ENCODE data around the gene TEC.
"Not testable (repeated sequence)": the region's sequence is repeated elsewhere in the genome, so short reads cannot be mapped to it uniquely, and the experiment has no call there.

The TEC gene

DNA sequence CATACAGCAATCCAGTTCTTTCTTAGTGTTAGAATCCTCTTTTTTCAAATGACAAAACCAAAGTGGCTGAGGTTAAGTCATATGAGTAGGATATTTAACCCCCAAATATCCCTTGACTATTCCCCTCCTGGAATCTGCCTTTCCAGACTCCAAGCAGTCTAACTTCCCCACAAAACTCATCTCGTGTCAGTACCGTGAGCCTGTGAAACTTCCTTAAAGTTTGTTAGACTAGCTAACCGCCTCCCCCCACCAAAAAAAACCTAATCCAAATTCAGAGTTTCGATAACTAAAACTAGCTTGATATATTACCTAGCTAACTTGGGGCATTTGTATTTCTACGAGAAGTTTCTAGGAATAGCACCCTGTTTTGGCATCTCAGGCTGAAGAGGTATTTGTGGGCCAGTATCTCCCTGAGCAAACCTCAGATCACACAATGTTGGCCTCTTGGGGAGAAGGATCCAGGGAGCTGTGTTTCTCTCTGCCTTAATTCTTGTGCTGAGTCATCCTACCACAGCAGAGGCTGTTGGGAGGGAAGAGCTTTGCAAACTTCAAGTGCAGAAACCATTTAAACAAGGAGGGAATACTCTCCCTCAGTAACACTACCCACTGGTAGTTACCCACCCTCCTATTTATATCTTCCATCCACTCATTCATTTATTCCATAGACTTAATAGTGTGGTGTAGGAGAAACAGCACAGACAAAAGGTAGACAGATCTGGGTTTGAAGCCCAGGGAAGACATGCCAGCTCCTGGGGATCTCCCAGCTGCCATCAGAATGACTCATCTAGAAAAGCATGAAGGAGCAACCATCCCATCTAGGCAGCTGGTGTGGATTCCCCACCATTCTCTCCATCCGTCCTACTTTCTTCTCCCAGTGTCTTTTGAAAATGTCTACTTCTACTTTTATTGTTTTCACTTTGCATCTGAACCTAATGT is 96.3 kb downstream of the TEC start:
- H3K27me3 ChIP-seq (ENCODE audit: insufficient read depth, low read length): no peaks in the 10 kb centered on the region
- no peaks in the 10 kb centered on the region for H3K36me3 ChIP-seq (ENCODE audit: insufficient read depth, low read depth, low read length)
- peak overlapping the region; percentile 2 for H3K27ac ChIP-seq (ENCODE audit: low read length)
- no peak overlapping the region for H3K4me3 ChIP-seq (ENCODE audit: low read length)
- H3K9ac ChIP-seq (ENCODE audit: low read depth, low read length): peak overlapping the region; percentile 51; the same call in 1 of the 2 replicates
- peaks cover 12% of the 10 kb centered on the region for H3K4me1 ChIP-seq (ENCODE audit: insufficient read depth, low read length)
- no peaks in the 10 kb centered on the region; the same call in 1 of the 2 replicates for H3K9me3 ChIP-seq (ENCODE audit: insufficient read depth, low read depth, low read length)

GRCh38 chr4:48172651-48173050 is 97.0 kb downstream of the TEC start:
- Histone ChIP-seq H3K4me1 (ENCODE audit: insufficient read depth, low read length) (peaks cover 12% of the 10 kb centered on the region), H3K27me3 (ENCODE audit: insufficient read depth, low read length) (no peaks in the 10 kb centered on the region), H3K9ac (ENCODE audit: low read depth, low read length) (no peak overlapping the region), H3K27ac (ENCODE audit: low read length) (no peak overlapping the region), H3K9me3 (ENCODE audit: insufficient read depth, low read depth, low read length) (no peaks in the 10 kb centered on the region; the same call in 1 of the 2 replicates), H3K36me3 (ENCODE audit: insufficient read depth, low read depth, low read length) (no peaks in the 10 kb centered on the region), H3K4me3 (ENCODE audit: low read length) (no peak overlapping the region)

DNA sequence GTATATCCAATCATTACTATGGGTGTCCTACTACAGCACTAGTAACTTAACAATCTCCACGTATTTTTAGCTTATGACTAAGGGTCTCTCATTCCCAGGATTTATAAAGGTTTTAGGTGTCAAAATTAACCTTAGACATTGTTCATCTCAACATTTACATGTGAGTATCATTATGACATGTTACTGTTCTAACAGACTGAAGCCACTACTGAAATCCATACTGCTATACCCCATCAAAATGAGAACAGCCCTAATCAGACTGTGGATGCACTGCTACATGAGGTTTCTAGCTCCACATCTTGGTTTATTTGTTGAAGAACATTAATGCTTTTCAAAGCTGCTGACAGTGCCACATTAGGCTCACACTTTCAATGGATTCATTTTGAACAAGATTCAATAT is 100.0 kb downstream of the TEC start:
- peaks cover 8% of the 10 kb centered on the region for H3K4me1 ChIP-seq (ENCODE audit: insufficient read depth, low read length)

DNA sequence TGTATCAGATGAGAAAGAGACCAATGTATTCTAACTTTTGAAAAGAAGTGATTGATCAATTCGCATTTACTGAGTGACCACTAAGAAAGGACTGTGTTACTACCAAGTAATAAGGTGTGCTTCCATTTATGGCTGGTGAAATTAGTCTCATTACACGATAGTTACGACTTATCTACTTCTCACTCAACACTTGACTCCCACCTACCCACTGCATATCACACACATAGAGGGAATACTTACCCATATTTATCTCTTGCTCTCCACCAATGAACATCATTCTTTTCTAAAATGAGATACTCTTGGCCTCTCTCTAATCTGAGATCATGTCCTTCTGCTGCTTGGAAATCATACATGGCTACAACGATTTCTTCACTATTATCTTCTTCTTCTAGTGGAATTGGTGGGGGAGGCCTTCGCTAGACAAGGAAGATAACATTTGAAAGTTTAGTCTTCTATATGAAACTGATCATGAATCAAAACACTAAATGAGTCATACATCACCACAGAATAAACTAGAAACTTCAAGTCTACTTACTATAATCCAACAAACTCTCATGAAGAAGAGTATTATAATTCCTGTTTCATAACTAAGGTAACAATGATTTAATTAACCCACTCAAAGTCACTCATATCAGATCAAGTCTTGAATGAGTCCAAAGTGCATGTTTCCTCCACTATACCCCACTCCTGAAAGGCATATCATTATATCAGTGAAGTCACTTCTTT is 101.9 kb downstream of the TEC start:
- Histone ChIP-seq H3K27ac (ENCODE audit: low read length) (no peak overlapping the region), H3K9ac (ENCODE audit: low read depth, low read length) (no peak overlapping the region), H3K27me3 (ENCODE audit: insufficient read depth, low read length) (no peaks in the 10 kb centered on the region), H3K9me3 (ENCODE audit: insufficient read depth, low read depth, low read length) (no peaks in the 10 kb centered on the region), H3K4me3 (ENCODE audit: low read length) (no peak overlapping the region), H3K36me3 (ENCODE audit: insufficient read depth, low read depth, low read length) (no peaks in the 10 kb centered on the region), H3K4me1 (ENCODE audit: insufficient read depth, low read length) (no peaks in the 10 kb centered on the region)

More for the DNA sequence above, 100.0 kb downstream of the TEC start:
- no peak overlapping the region for H3K27ac ChIP-seq (ENCODE audit: low read length)
- no peaks in the 10 kb centered on the region for H3K9me3 ChIP-seq (ENCODE audit: insufficient read depth, low read depth, low read length)
- H3K9ac ChIP-seq (ENCODE audit: low read depth, low read length): no peak overlapping the region
- H3K4me3 ChIP-seq (ENCODE audit: low read length): no peak overlapping the region
- H3K27me3 ChIP-seq (ENCODE audit: insufficient read depth, low read length): no peaks in the 10 kb centered on the region
- H3K36me3 ChIP-seq (ENCODE audit: insufficient read depth, low read depth, low read length): no peaks in the 10 kb centered on the region

- H3K4me1 ChIP-seq (ENCODE audit: insufficient read depth, low read length); H3K4me3 ChIP-seq (ENCODE audit: low read length); H3K27ac ChIP-seq (ENCODE audit: low read length); H3K36me3 ChIP-seq (ENCODE audit: insufficient read depth, low read depth, low read length); H3K9me3 ChIP-seq (ENCODE audit: insufficient read depth, low read depth, low read length); H3K9ac ChIP-seq (ENCODE audit: low read depth, low read length); H3K27me3 ChIP-seq (ENCODE audit: insufficient read depth, low read length): not testable (repeated sequence)
These were observed 105.1 kb downstream of the TEC start for GRCh38 chr4:48164561-48164960.

GRCh38 chr4:48163746-48164145 is 105.9 kb downstream of the TEC start:
- Histone ChIP-seq H3K9ac (ENCODE audit: low read depth, low read length) (no peak overlapping the region), H3K9me3 (ENCODE audit: insufficient read depth, low read depth, low read length) (no peaks in the 10 kb centered on the region), H3K27me3 (ENCODE audit: insufficient read depth, low read length) (no peaks in the 10 kb centered on the region), H3K36me3 (ENCODE audit: insufficient read depth, low read depth, low read length) (no peaks in the 10 kb centered on the region), H3K4me3 (ENCODE audit: low read length) (no peak overlapping the region), H3K27ac (ENCODE audit: low read length) (no peak overlapping the region), H3K4me1 (ENCODE audit: insufficient read depth, low read length) (no peaks in the 10 kb centered on the region)

DNA sequence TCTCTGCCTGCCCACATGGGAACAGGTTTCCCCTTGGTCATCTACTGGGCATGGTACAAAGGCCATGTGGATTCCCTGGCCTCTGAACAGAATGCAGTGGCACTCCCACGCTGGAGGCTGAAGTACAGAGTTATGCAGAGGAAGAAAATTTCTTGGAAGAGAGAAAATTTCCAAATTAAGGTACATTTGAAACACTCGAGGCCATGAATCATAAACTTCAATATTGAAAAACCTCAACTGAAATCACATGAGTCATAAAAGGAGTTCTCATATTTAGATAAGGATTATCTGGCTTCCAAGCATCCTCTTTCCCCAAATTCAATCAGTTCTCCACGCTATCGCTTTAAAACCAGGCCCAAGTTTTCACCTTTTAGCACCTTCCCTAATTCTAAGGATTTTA is 107.5 kb downstream of the TEC start:
- H3K9ac ChIP-seq (ENCODE audit: low read depth, low read length): no peak overlapping the region
- H3K36me3 ChIP-seq (ENCODE audit: insufficient read depth, low read depth, low read length): no peaks in the 10 kb centered on the region
- no peaks in the 10 kb centered on the region for H3K4me1 ChIP-seq (ENCODE audit: insufficient read depth, low read length)
- no peaks in the 10 kb centered on the region for H3K27me3 ChIP-seq (ENCODE audit: insufficient read depth, low read length)
- no peaks in the 10 kb centered on the region for H3K9me3 ChIP-seq (ENCODE audit: insufficient read depth, low read depth, low read length)
- no peak overlapping the region for H3K27ac ChIP-seq (ENCODE audit: low read length)
- no peak overlapping the region for H3K4me3 ChIP-seq (ENCODE audit: low read length)

GRCh38 chr4:48157271-48157670 is 112.4 kb downstream of the TEC start:
- no peaks in the 10 kb centered on the region for H3K27me3 ChIP-seq (ENCODE audit: insufficient read depth, low read length)
- H3K27ac ChIP-seq (ENCODE audit: low read length): no peak overlapping the region
- no peak overlapping the region for H3K4me3 ChIP-seq (ENCODE audit: low read length)
- peaks cover 8% of the 10 kb centered on the region for H3K36me3 ChIP-seq (ENCODE audit: insufficient read depth, low read depth, low read length)
- H3K9ac ChIP-seq (ENCODE audit: low read depth, low read length): no peak overlapping the region
- no peaks in the 10 kb centered on the region for H3K4me1 ChIP-seq (ENCODE audit: insufficient read depth, low read length)
- peaks cover 26% of the 10 kb centered on the region for H3K9me3 ChIP-seq (ENCODE audit: insufficient read depth, low read depth, low read length)

GRCh38 chr4:48156423-48156822 is 113.2 kb downstream of the TEC start:
- Histone ChIP-seq H3K27me3 (ENCODE audit: insufficient read depth, low read length) (no peaks in the 10 kb centered on the region), H3K27ac (ENCODE audit: low read length) (no peak overlapping the region), H3K36me3 (ENCODE audit: insufficient read depth, low read depth, low read length) (peaks cover 8% of the 10 kb centered on the region), H3K9ac (ENCODE audit: low read depth, low read length) (no peak overlapping the region), H3K9me3 (ENCODE audit: insufficient read depth, low read depth, low read length) (peaks cover 26% of the 10 kb centered on the region), H3K4me1 (ENCODE audit: insufficient read depth, low read length) (no peaks in the 10 kb centered on the region), H3K4me3 (ENCODE audit: low read length) (no peak overlapping the region)

- peaks cover 5% of the 10 kb centered on the region for H3K4me1 ChIP-seq (ENCODE audit: insufficient read depth, low read length)
- no peak overlapping the region for H3K27ac ChIP-seq (ENCODE audit: low read length)
- H3K4me3 ChIP-seq (ENCODE audit: low read length): no peak overlapping the region
- no peaks in the 10 kb centered on the region for H3K27me3 ChIP-seq (ENCODE audit: insufficient read depth, low read length)
- H3K9me3 ChIP-seq (ENCODE audit: insufficient read depth, low read depth, low read length): peaks cover 26% of the 10 kb centered on the region
- peaks cover 8% of the 10 kb centered on the region for H3K36me3 ChIP-seq (ENCODE audit: insufficient read depth, low read depth, low read length)
- no peak overlapping the region for H3K9ac ChIP-seq (ENCODE audit: low read depth, low read length)
These were observed 115.7 kb downstream of the TEC start for GRCh38 chr4:48153791-48154550.

DNA sequence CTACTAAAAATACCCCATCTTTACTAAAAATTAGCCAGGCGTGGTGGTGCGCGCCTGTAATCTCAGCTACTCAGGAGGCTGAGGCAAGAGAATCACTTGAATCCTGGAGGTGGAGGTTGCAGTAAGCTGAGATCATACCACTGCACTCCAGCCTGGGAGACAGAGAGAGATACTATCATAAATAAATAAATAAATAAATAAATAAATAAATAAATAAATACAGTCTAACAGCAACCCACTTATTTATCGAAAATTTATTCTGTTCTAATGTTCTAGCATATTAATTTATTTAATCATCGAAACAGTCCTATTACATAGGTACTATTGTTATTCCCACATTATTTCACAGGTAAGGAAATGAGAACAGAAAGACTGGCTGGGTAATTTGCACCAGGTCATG is 117.4 kb downstream of the TEC start:
- Histone ChIP-seq H3K4me1 (ENCODE audit: insufficient read depth, low read length) (peaks cover 5% of the 10 kb centered on the region), H3K27ac (ENCODE audit: low read length) (no peak overlapping the region), H3K36me3 (ENCODE audit: insufficient read depth, low read depth, low read length) (peaks cover 8% of the 10 kb centered on the region), H3K4me3 (ENCODE audit: low read length) (no peak overlapping the region), H3K9ac (ENCODE audit: low read depth, low read length) (no peak overlapping the region), H3K9me3 (ENCODE audit: insufficient read depth, low read depth, low read length) (peaks cover 26% of the 10 kb centered on the region), H3K27me3 (ENCODE audit: insufficient read depth, low read length) (no peaks in the 10 kb centered on the region)
